HepG2 (cell line): ENCODE data around the gene CADM2. TPM values are rescaled to one million over a fixed set of nuclear protein-coding genes. Genes with fewer than 3 reads are reported as not detected.
A peak's percentile ranks its signal among the peaks of the same experiment; 100 is the strongest.

Experiments
- AGO1 ChIP-seq: fragments of 200-400 bp; formaldehyde crosslinking; IDR thresholded peaks from 2 replicates; pipeline ENCODE4 v1.6.1; 2017; ENCODE audit warnings: mild to moderate bottlenecking, low read depth, low read length, moderate library complexity; ENCODE audit not compliant: poor library complexity, severe bottlenecking
- EZH2 ChIP-seq: conservative IDR thresholded peaks from 2 replicates; pipeline ENCODE4 v1.6.1; 2012; ENCODE audit warnings: mild to moderate bottlenecking, low read depth, low read length, moderate library complexity
- GTF3A ChIP-seq: sonication (generic); formaldehyde crosslinking; conservative IDR thresholded peaks from 2 replicates; pipeline ENCODE4 v1.4.0; 2020; ENCODE audit warnings: mild to moderate bottlenecking, missing genetic modification reagents
- HIVEP1 ChIP-seq: sonication (generic); formaldehyde crosslinking; IDR thresholded peaks from 2 replicates; pipeline ENCODE4 v1.4.0; 2020; ENCODE audit warnings: mild to moderate bottlenecking, missing genetic modification reagents
- NR2F1 ChIP-seq, 2 experiments: fragments of 450-650 bp in 1 of 2; formaldehyde crosslinking in 1 of 2; IDR thresholded peaks; 2 replicates each; pipeline versions ENCODE4 v1.5.0 to v1.6.1; 2016 to 2020; ENCODE audit warnings: mild to moderate bottlenecking in 1 of 2, missing compliant biosample characterization in 1 of 2, missing genetic modification reagents in 1 of 2, moderate library complexity in 1 of 2
- RARA ChIP-seq: IDR thresholded peaks from 2 replicates; pipeline ENCODE4 v1.6.1; 2016; ENCODE audit warnings: missing genetic modification reagents, missing compliant biosample characterization
- RFX1 ChIP-seq: fragments of 450-650 bp; IDR thresholded peaks from 2 replicates; pipeline ENCODE4 v1.6.1; 2017
- RXRB ChIP-seq: IDR thresholded peaks from 2 replicates; pipeline ENCODE4 v1.6.1; 2016; ENCODE audit warnings: borderline replicate concordance, missing genetic modification reagents, missing compliant biosample characterization
- SIN3B ChIP-seq: fragments of 150-350 bp; IDR thresholded peaks from 2 replicates; pipeline ENCODE4 v1.6.1; 2014; ENCODE audit warnings: low read length
- TAF1 ChIP-seq: sonication (generic); formaldehyde crosslinking; IDR thresholded peaks from 2 replicates; pipeline ENCODE4 v1.4.0; 2020; ENCODE audit warnings: missing genetic modification reagents
- TOPORS ChIP-seq: sonication (generic); formaldehyde crosslinking; IDR thresholded peaks from 2 replicates; pipeline ENCODE4 v1.8.0; 2023; ENCODE audit warnings: mild to moderate bottlenecking, missing genetic modification reagents
- U2AF1 ChIP-seq: fragments of 200-400 bp; formaldehyde crosslinking; optimal IDR thresholded peaks from 2 replicates; pipeline ENCODE3; 2017; ENCODE audit warnings: mild to moderate bottlenecking, low read depth, low read length
- ZFP41 ChIP-seq: sonication (generic); formaldehyde crosslinking; IDR thresholded peaks from 2 replicates; pipeline ENCODE4 v1.4.0; 2020; ENCODE audit warnings: mild to moderate bottlenecking, missing genetic modification reagents, borderline replicate concordance
- ZNF343 ChIP-seq: sonication (generic); formaldehyde crosslinking; IDR thresholded peaks from 2 replicates; pipeline ENCODE4 v1.4.0; 2020; ENCODE audit warnings: mild to moderate bottlenecking, missing genetic modification reagents
- ZNF652 ChIP-seq: IDR thresholded peaks from 2 replicates; pipeline ENCODE4 v1.6.1; 2016; ENCODE audit warnings: low read depth, borderline replicate concordance
- ZNF670 ChIP-seq: sonication (generic); formaldehyde crosslinking; IDR thresholded peaks from 2 replicates; pipeline ENCODE4 v1.8.0; 2022; ENCODE audit warnings: mild to moderate bottlenecking, missing genetic modification reagents, borderline replicate concordance
- ZNF720 ChIP-seq: sonication (generic); formaldehyde crosslinking; IDR thresholded peaks from 2 replicates; pipeline ENCODE4 v1.4.0; 2020; ENCODE audit warnings: missing genetic modification reagents
- ZNF839 ChIP-seq: sonication (generic); formaldehyde crosslinking; IDR thresholded peaks from 2 replicates; pipeline ENCODE4 v1.4.0; 2020; ENCODE audit warnings: missing genetic modification reagents, mild to moderate bottlenecking, borderline replicate concordance
- ZSCAN21 ChIP-seq: sonication (generic); formaldehyde crosslinking; IDR thresholded peaks from 2 replicates; pipeline ENCODE4 v1.8.0; 2022; ENCODE audit warnings: mild to moderate bottlenecking, missing genetic modification reagents, moderate library complexity, borderline replicate concordance
- polyA plus RNA-seq, 8 experiments: library from polyadenylated mRNA; depleted of rRNA in 3 of 8; stranded (reverse) in 7 of 8; unstranded in 1 of 8; fragments of >200 nt; fragmentation: Illumina TruSeq in 4 of 8; extraction: Trizol in 4 of 8; gene quantifications; 2 replicates each; pipeline versions ENCODE4 v1.2.1 to v1.2.3, GENCODE V29; 2011 to 2016; ENCODE audit warnings: low read depth in 4 of 8, missing spikeins in 1 of 8, mixed read lengths in 1 of 8; ENCODE audit not compliant: insufficient read depth in 1 of 8
- total RNA-seq, 5 experiments: library from RNA; depleted of rRNA; stranded (reverse); fragments of >200 nt; fragmentation: Illumina TruSeq; extraction: Trizol; gene quantifications; 2 replicates each; pipeline ENCODE4 v1.2.3, GENCODE V29; 2016; ENCODE audit warnings: low read depth in 1 of 5
- TF ChIP-seq, protein P1 (sequence below): fragments of 450-650 bp; IDR thresholded peaks from 2 replicates; pipeline ENCODE4 v1.6.1; 2017
- TF ChIP-seq, protein P2 (sequence below): sonication (generic); formaldehyde crosslinking; IDR thresholded peaks from 2 replicates; pipeline ENCODE4 v1.4.0; 2020; ENCODE audit warnings: missing genetic modification reagents
- TF ChIP-seq, protein P3 (sequence below): sonication (generic); formaldehyde crosslinking; IDR thresholded peaks from 2 replicates; pipeline ENCODE4 v1.8.0; 2022; ENCODE audit warnings: mild to moderate bottlenecking, missing genetic modification reagents, moderate library complexity
- TF ChIP-seq, protein P4 (sequence below): sonication (generic); formaldehyde crosslinking; IDR thresholded peaks from 2 replicates; pipeline ENCODE4 v1.5.0; 2020; ENCODE audit warnings: missing genetic modification reagents
- TF ChIP-seq, protein P5 (sequence below): sonication (generic); formaldehyde crosslinking; conservative IDR thresholded peaks from 2 replicates; pipeline ENCODE4 v1.8.0; 2022; ENCODE audit warnings: missing genetic modification reagents

CADM2 gene
- total and polyA plus RNA-seq, 2 of the 13 experiments (the other 11 are each of a cell fraction or from before 2014, with no cell fraction given), result not detected

DNA sequence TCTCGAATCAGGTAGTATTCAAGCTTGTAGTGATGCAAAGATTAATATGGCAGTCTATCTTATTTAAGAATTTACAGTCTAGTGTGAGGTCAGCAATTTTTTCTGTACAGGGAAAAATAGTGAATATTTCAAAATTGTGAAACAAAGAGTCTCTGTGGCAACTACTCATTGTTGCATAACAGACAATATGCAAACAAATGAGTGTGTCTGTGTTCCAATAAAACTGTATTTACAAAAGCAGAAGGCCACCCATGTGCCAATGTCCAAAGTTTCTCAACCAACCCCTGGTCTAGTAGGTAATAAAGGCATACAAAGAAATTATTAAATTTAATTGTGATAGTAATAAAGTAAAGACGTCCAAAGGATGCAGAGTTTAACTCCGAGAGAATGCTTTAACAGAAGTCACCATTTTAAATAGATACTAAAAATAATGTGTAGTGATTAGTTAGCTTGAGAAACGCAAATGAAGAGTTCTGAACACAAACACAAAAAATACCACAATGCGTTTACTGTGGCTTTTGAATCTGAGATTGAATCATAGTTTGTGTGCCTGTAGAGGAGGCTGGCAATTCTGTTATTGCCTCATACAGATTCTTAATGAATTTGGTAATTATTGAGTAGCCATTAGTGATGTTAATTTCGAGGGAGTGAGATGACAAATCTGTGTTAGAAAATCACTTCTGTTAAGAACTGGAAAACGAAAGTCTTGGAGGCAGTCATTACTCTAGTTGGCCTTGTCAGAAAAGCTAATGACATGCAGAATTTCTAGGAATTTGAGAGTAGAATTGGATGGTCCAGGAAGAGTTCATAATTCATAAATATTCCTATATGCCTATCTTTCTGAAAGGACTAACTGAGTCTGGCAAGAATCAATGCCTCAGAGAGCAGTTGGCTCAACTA, 48.7 kb downstream of the CADM2 start (continued):
- TF ChIP-seq, protein P1, sequence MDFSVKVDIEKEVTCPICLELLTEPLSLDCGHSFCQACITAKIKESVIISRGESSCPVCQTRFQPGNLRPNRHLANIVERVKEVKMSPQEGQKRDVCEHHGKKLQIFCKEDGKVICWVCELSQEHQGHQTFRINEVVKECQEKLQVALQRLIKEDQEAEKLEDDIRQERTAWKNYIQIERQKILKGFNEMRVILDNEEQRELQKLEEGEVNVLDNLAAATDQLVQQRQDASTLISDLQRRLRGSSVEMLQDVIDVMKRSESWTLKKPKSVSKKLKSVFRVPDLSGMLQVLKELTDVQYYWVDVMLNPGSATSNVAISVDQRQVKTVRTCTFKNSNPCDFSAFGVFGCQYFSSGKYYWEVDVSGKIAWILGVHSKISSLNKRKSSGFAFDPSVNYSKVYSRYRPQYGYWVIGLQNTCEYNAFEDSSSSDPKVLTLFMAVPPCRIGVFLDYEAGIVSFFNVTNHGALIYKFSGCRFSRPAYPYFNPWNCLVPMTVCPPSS, result no peak
- TF ChIP-seq HIVEP1 (no peak), ZNF343 (CRISPR knock-in tag) (no peak), ZFP41 (no peak), GTF3A (CRISPR knock-in tag) (no peak), EZH2 (no peak), RFX1 (peak; percentile 37; the same call in 1 of the 2 replicates), ZSCAN21 (CRISPR knock-in tag) (no peak), ZNF839 (no peak), RXRB (CRISPR knock-in tag) (peak; percentile 79), AGO1 (no peak), ZNF670 (CRISPR knock-in tag) (no peak), TOPORS (CRISPR knock-in tag) (no peak), SIN3B (no peak), TAF1 (CRISPR knock-in tag) (no peak), U2AF1 (no peak), ZNF652 (CRISPR knock-in tag) (0 out of 2 replicates have a peak, but pooled peaks have one; percentile 13), ZNF720 (CRISPR knock-in tag) (no peak), NR2F1 (CRISPR knock-in tag; IDR thresholded peaks at IDR 0.05) (peak in 1 of 2 experiments; percentile 70; a peak in 2 of 4 replicates), RARA (CRISPR knock-in tag) (peak; percentile 79)
- TF ChIP-seq, protein P2, sequence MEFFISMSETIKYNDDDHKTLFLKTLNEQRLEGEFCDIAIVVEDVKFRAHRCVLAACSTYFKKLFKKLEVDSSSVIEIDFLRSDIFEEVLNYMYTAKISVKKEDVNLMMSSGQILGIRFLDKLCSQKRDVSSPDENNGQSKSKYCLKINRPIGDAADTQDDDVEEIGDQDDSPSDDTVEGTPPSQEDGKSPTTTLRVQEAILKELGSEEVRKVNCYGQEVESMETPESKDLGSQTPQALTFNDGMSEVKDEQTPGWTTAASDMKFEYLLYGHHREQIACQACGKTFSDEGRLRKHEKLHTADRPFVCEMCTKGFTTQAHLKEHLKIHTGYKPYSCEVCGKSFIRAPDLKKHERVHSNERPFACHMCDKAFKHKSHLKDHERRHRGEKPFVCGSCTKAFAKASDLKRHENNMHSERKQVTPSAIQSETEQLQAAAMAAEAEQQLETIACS (CRISPR knock-in tag), result no peak
- TF ChIP-seq, protein P3, sequence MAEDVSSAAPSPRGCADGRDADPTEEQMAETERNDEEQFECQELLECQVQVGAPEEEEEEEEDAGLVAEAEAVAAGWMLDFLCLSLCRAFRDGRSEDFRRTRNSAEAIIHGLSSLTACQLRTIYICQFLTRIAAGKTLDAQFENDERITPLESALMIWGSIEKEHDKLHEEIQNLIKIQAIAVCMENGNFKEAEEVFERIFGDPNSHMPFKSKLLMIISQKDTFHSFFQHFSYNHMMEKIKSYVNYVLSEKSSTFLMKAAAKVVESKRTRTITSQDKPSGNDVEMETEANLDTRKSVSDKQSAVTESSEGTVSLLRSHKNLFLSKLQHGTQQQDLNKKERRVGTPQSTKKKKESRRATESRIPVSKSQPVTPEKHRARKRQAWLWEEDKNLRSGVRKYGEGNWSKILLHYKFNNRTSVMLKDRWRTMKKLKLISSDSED (CRISPR knock-in tag), result no peak
- TF ChIP-seq, protein P4, sequence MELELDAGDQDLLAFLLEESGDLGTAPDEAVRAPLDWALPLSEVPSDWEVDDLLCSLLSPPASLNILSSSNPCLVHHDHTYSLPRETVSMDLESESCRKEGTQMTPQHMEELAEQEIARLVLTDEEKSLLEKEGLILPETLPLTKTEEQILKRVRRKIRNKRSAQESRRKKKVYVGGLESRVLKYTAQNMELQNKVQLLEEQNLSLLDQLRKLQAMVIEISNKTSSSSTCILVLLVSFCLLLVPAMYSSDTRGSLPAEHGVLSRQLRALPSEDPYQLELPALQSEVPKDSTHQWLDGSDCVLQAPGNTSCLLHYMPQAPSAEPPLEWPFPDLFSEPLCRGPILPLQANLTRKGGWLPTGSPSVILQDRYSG (CRISPR knock-in tag), result no peak
- TF ChIP-seq, protein P5, sequence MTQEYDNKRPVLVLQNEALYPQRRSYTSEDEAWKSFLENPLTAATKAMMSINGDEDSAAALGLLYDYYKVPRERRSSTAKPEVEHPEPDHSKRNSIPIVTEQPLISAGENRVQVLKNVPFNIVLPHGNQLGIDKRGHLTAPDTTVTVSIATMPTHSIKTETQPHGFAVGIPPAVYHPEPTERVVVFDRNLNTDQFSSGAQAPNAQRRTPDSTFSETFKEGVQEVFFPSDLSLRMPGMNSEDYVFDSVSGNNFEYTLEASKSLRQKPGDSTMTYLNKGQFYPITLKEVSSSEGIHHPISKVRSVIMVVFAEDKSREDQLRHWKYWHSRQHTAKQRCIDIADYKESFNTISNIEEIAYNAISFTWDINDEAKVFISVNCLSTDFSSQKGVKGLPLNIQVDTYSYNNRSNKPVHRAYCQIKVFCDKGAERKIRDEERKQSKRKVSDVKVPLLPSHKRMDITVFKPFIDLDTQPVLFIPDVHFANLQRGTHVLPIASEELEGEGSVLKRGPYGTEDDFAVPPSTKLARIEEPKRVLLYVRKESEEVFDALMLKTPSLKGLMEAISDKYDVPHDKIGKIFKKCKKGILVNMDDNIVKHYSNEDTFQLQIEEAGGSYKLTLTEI (CRISPR knock-in tag), result no peak
